ENCODE data around the gene TBC1D20. TPM values are rescaled to one million over a fixed set of nuclear protein-coding genes. Genes with fewer than 3 reads are reported as not detected.

TBC1D20 gene
- total RNA-seq, 1 experiment from 2014 or later: 42.1 TPM

GRCh38 chr20:420721-421574, 41.4 kb downstream of the TBC1D20 start:
- intact Hi-C loops (cut with micrococcal nuclease; ENCODE audit: unreplicated experiment) (no loop called here), in situ Hi-C loops (cut with HindIII; ENCODE audit: low pct_unique_long_range_greater_than_20kb, low sequenced_read_pairs) (no loop called here)
- no peaks in the 10 kb centered on the region for H3K9me3 ChIP-seq (ENCODE audit: control insufficient read depth, insufficient read depth, low read depth, low read length)
- no peaks in the 10 kb centered on the region for H3K27me3 ChIP-seq (ENCODE audit: control insufficient read depth, insufficient read depth, low read length)
- DNase-seq (ENCODE audit: low read depth, low spot score) (no peak), ATAC-seq (peak; percentile 57; the same call in 1 of the 2 replicates)
- TF ChIP-seq, protein P1, sequence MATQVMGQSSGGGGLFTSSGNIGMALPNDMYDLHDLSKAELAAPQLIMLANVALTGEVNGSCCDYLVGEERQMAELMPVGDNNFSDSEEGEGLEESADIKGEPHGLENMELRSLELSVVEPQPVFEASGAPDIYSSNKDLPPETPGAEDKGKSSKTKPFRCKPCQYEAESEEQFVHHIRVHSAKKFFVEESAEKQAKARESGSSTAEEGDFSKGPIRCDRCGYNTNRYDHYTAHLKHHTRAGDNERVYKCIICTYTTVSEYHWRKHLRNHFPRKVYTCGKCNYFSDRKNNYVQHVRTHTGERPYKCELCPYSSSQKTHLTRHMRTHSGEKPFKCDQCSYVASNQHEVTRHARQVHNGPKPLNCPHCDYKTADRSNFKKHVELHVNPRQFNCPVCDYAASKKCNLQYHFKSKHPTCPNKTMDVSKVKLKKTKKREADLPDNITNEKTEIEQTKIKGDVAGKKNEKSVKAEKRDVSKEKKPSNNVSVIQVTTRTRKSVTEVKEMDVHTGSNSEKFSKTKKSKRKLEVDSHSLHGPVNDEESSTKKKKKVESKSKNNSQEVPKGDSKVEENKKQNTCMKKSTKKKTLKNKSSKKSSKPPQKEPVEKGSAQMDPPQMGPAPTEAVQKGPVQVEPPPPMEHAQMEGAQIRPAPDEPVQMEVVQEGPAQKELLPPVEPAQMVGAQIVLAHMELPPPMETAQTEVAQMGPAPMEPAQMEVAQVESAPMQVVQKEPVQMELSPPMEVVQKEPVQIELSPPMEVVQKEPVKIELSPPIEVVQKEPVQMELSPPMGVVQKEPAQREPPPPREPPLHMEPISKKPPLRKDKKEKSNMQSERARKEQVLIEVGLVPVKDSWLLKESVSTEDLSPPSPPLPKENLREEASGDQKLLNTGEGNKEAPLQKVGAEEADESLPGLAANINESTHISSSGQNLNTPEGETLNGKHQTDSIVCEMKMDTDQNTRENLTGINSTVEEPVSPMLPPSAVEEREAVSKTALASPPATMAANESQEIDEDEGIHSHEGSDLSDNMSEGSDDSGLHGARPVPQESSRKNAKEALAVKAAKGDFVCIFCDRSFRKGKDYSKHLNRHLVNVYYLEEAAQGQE (IDR thresholded peaks at IDR 0.05; ENCODE audit: insufficient read depth in 1 of 2, low read depth in 2 of 2, low read length in 1 of 2): no peak
- no peak for TF ChIP-seq TCF7L2 (IDR thresholded peaks at IDR 0.05; ENCODE audit: low read depth, low read length)
- TF ChIP-seq POLR2AphosphoS5 (IDR thresholded peaks at IDR 0.05; ENCODE audit: low read depth, low read length): no peak
- no peak for TF ChIP-seq SIN3A (IDR thresholded peaks at IDR 0.05; ENCODE audit: borderline replicate concordance, insufficient read depth, low read depth, low read length)
- TF ChIP-seq, protein P2, sequence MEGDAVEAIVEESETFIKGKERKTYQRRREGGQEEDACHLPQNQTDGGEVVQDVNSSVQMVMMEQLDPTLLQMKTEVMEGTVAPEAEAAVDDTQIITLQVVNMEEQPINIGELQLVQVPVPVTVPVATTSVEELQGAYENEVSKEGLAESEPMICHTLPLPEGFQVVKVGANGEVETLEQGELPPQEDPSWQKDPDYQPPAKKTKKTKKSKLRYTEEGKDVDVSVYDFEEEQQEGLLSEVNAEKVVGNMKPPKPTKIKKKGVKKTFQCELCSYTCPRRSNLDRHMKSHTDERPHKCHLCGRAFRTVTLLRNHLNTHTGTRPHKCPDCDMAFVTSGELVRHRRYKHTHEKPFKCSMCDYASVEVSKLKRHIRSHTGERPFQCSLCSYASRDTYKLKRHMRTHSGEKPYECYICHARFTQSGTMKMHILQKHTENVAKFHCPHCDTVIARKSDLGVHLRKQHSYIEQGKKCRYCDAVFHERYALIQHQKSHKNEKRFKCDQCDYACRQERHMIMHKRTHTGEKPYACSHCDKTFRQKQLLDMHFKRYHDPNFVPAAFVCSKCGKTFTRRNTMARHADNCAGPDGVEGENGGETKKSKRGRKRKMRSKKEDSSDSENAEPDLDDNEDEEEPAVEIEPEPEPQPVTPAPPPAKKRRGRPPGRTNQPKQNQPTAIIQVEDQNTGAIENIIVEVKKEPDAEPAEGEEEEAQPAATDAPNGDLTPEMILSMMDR (IDR thresholded peaks at IDR 0.05): no peak
- no peak overlapping the region for H3K4me3 ChIP-seq (ENCODE audit: low read depth in 2 of 2, low read length in 2 of 2)
- BruUV-seq (replicated peaks): no TSS peak
- ChIA-PET POLR2A (interaction anchor here (0.6 kb wide), 1 partner anchor 114 kb away, joined by 9 read pairs; no protein-coding TSS in a partner anchor), CTCF (interaction anchor here (0.7 to 1.2 kb wide), 2 partner anchors 9 to 11 kb away, joined by 3 read pairs; no protein-coding TSS in a partner anchor)
- no peak overlapping the region for H3K27ac ChIP-seq (ENCODE audit: low read length)
- peaks cover 13% of the 10 kb centered on the region; the same call in 1 of the 2 replicates for H3K4me1 ChIP-seq (ENCODE audit: control insufficient read depth, insufficient read depth, low read length)
- H3K36me3 ChIP-seq (ENCODE audit: control insufficient read depth, insufficient read depth, low read length): peaks cover 2% of the 10 kb centered on the region; the same call in 1 of the 2 replicates

DNA sequence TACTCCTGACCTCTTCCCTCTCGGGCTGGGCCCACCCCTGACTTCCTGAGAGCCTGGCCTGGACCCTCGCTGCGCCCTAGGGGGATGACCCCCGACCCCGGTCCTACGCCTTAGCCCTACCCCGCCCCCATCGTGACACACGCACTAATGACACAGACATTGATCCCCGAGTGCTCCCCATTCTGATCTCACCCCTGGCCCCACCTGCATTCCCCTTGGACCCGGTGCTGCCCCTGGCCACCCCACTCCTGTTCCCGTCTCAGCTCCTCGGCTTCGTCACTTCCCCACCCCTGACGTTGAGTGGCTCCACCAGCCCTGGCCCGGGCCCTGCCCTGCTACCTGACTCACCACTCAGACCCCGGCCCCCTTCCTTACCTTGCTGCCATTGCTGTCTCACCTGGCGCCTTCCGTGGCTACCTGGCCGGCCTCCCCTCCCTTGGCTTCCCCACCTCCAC, 42.1 kb downstream of the TBC1D20 start:
- CTCF ChIA-PET: interaction anchor here (1.2 kb wide), 1 partner anchor 11 kb away, joined by 3 read pairs; no protein-coding TSS in a partner anchor
- Histone ChIP-seq H3K36me3 (ENCODE audit: control insufficient read depth, insufficient read depth, low read length) (peaks cover 2% of the 10 kb centered on the region; the same call in 1 of the 2 replicates), H3K27ac (ENCODE audit: low read length) (no peak overlapping the region), H3K27me3 (ENCODE audit: control insufficient read depth, insufficient read depth, low read length) (no peaks in the 10 kb centered on the region), H3K4me1 (ENCODE audit: control insufficient read depth, insufficient read depth, low read length) (peaks cover 13% of the 10 kb centered on the region; the same call in 1 of the 2 replicates), H3K9me3 (ENCODE audit: control insufficient read depth, insufficient read depth, low read depth, low read length) (no peaks in the 10 kb centered on the region), H3K4me3 (ENCODE audit: low read depth in 2 of 2, low read length in 2 of 2) (no peak overlapping the region)
- intact Hi-C loops (cut with micrococcal nuclease; ENCODE audit: unreplicated experiment): no loop called here
- POLR2A ChIA-PET: interaction anchor here (0.6 kb wide), 1 partner anchor 114 kb away, joined by 9 read pairs; no protein-coding TSS in a partner anchor
- TF ChIP-seq, protein P1 (IDR thresholded peaks at IDR 0.05; ENCODE audit: insufficient read depth in 1 of 2, low read depth in 2 of 2, low read length in 1 of 2): no peak
- TF ChIP-seq SIN3A (IDR thresholded peaks at IDR 0.05; ENCODE audit: borderline replicate concordance, insufficient read depth, low read depth, low read length) (no peak), TCF7L2 (IDR thresholded peaks at IDR 0.05; ENCODE audit: low read depth, low read length) (no peak), POLR2AphosphoS5 (IDR thresholded peaks at IDR 0.05; ENCODE audit: low read depth, low read length) (no peak)
- TF ChIP-seq, protein P2 (IDR thresholded peaks at IDR 0.05): no peak
- in situ Hi-C loops (cut with HindIII; ENCODE audit: low pct_unique_long_range_greater_than_20kb, low sequenced_read_pairs): no loop called here
- ATAC-seq: no peak
- BruUV-seq (replicated peaks): no TSS peak
- DNase-seq (ENCODE audit: low read depth, low spot score): no peak
